SK-N-MC (cell line): ENCODE data around the gene RRAGC.

Experiments
- EZH2 ChIP-seq: fragments of 200-600 bp; sonication (generic); IDR thresholded peaks from one replicate; pipeline ENCODE4 v1.6.1; 2017; ENCODE audit warnings: antibody characterized with exemption
- FOXP2 ChIP-seq: optimal IDR thresholded peaks from 2 replicates; pipeline ENCODE3; 2011; ENCODE audit warnings: mild to moderate bottlenecking, moderate library complexity; ENCODE audit not compliant: insufficient read depth; ENCODE audit errors: extremely low read length, control extremely low read depth
- POLR2AphosphoS5 ChIP-seq: IDR thresholded peaks from 2 replicates; pipeline ENCODE4 v1.6.1; 2012; ENCODE audit warnings: mild to moderate bottlenecking, low read depth, low read length, borderline replicate concordance

DNA sequence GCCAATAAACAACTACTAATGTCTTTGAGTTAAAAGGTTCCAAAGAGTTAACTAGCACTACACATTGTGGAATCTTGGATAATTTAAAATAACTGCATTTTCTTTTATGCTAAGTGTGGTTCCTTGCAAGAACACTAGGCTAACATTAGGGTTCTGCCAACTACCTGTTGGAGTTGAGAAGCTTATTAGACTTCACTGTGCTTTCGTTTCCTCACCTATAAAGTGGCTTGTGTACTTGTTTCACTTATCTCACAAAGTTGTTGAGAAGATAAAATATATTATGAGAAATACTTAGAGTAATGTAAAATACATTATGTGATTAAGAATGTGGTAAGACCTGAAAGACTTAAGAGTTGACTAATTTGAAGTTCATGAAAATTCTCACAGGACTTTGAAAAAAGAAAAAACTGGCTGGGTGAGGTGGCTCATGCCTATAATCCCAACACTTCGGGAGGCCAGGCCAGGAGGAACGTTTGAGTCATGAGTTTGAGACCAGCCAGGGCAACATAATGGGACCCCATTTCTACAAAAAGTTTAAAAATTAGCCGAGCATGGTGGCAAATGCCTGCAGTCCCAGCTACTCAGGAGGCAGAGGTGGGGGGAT, 5.6 kb upstream of the RRAGC start:
- TF ChIP-seq FOXP2 (no peak), POLR2AphosphoS5 (no peak), EZH2 (no peak)
